AG04449 (cell line): ENCODE measurements around the gene SPTLC3.

Experiments
- CTCF ChIA-PET: fragments of 350-600 bp; formaldehyde crosslinking; extraction: SDS; loops from one replicate; lab custom pipeline; 2021; ENCODE audit warnings: antibody characterized with exemption; lab: Yijun Ruan, JAX
- POLR2A ChIA-PET: fragments of 400-600, 350-600 bp; formaldehyde crosslinking; extraction: SDS; loops from one replicate; lab custom pipeline; 2020; ENCODE audit warnings: antibody characterized with exemption, inconsistent platforms; lab: Yijun Ruan, JAX
- DNase-seq: peaks from one replicate; pipeline ENCODE4 v3.0.0-alpha.2; 2010; ENCODE audit warnings: low read depth, low spot score
- H3K4me3 ChIP-seq: 2 replicates; pipeline ENCODE4 v1.5.1; 2011; ENCODE audit warnings: low read depth, mild to moderate bottlenecking, control low read depth, low read length
- CTCF ChIP-seq: IDR thresholded peaks from one replicate; pipeline ENCODE4 v1.5.1; 2011; ENCODE audit warnings: mild to moderate bottlenecking, moderate library complexity, low read length, control low read depth, inconsistent platforms; ENCODE audit not compliant: insufficient read depth; ENCODE audit errors: missing control alignments

SPTLC3 gene

DNA sequence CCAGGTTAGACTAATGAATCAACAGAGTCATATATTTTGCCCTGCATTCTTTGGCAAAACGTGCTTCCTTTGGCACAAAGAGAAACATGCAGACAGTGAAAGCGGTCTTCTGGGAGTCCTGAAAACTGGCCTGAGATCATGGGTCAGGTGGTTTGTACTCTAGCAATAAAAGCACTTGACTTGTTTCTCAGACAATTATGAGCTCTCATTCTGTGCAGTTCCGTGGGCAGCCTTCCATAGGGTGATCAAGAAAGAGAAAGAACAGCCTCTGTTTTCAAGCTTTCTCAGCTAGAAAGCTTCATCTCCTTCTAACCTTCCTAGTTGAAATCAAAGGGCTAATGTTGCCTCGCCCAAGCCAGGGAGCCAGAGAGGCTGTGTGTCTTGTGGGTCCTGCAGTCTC, 149.6 kb downstream of the SPTLC3 start:
- ChIA-PET POLR2A (no interaction called here), CTCF (no interaction called here)
- TF ChIP-seq CTCF = no peak
- no peak overlapping the region for H3K4me3 ChIP-seq
- DNase-seq = no peak

GRCh38 chr20:13159889-13160288, 151.1 kb downstream of the SPTLC3 start:
- ChIA-PET POLR2A (no interaction called here), CTCF (no interaction called here)
- no peak for DNase-seq
- no peak for TF ChIP-seq CTCF
- H3K4me3 ChIP-seq = no peak overlapping the region

DNA sequence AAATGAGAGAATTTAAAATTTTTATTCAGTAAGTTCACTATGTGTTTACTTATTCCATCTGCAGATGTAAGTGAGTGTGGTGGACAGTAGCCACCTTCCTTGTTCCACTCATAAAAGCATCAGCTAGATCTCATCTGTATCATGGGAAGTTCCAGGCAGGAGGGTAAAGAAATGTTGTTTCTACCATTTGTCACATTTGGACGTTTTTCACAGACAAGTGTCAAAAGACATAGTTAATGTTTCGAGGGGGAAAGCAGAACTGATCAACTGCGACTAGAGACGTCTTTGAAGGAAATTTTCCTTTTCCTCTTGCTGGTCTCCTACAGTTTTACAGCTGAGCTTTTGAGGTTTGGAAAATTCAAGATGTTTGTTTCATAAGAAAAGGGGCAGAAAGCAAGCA, 156.4 kb downstream of the SPTLC3 start:
- CTCF ChIA-PET = no interaction called here
- TF ChIP-seq CTCF = no peak

GRCh38 chr20:13166011-13166410, 157.2 kb downstream of the SPTLC3 start:
- TF ChIP-seq CTCF = no peak
- no peak for DNase-seq
- ChIA-PET CTCF (no interaction called here), POLR2A (no interaction called here)
- H3K4me3 ChIP-seq = no peak overlapping the region

More for the DNA sequence above, 156.4 kb downstream of the SPTLC3 start:
- no peak overlapping the region for H3K4me3 ChIP-seq
- POLR2A ChIA-PET = no interaction called here
- no peak for DNase-seq

DNA sequence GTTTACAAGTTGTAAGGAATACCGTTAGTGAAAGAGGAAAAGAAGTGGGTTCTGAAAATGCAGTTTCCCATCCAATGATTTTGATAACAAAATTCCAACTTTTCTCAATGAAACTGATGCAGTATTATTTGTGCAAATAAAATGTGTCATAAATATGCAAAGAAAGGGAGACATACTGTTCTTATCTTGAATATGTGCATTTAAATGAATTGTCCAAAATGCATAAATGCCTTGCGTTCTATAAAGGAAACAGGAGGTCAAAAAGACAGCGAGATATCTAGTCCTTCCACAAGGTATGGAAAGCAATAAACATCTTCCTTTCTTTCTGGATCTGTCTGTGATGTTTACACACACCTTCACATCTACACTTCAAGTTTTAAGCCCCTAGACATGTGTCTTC, 157.7 kb downstream of the SPTLC3 start:
- POLR2A ChIA-PET = no interaction called here
- CTCF ChIA-PET = no interaction called here
- TF ChIP-seq CTCF = no peak
- no peak for DNase-seq
- H3K4me3 ChIP-seq = no peak overlapping the region

GRCh38 chr20:13169086-13169485, 160.3 kb downstream of the SPTLC3 start:
- ChIA-PET CTCF (no interaction called here), POLR2A (no interaction called here)
- no peak overlapping the region for H3K4me3 ChIP-seq
- no peak for TF ChIP-seq CTCF
- no peak for DNase-seq
